VCaP (cell line): ENCODE results near the gene ZCCHC12.

Experiments used
- H3K27ac ChIP-seq: fragments of 450-650 bp; 2 replicates; pipeline ENCODE4 v1.5.1; 2017
- CTCF ChIP-seq: fragments of 450-650 bp; conservative IDR thresholded peaks from 2 replicates; pipeline ENCODE4 v1.5.1; 2017; ENCODE audit warnings: mild to moderate bottlenecking, moderate library complexity

The ZCCHC12 gene

DNA sequence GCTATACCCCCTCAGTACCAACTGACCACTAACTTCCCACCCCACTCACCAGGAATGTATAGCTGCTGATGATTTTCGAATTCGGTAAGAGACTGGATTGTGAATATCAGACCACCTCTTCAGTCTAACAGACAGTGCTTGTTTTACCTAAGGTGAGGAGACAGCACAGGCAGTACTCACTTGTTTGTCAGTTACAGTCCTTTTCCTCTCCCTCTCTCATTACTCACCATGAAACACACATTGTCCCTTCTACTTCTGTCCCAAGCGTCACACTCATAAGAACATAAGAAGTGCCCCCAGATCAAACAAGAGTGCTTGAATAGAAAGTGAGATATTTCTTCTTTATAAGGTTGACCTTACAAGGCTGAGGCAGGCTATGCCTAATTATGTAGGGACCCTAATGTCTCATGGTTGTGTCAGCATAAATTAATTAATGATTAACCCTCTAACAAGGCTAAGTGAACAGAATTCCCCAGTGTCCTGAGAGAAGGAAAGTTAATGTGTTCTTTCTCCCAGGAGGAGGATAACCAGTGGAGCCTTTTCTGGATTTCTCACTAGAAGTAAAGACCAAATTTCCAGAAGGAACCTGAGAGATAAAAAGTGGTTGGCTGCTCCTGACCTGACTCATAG is 32.2 kb downstream of the ZCCHC12 start:
- TF ChIP-seq CTCF, result no peak
- H3K27ac ChIP-seq, result no peak overlapping the region

- no peak for TF ChIP-seq CTCF
- no peak overlapping the region for H3K27ac ChIP-seq
These were observed 33.4 kb downstream of the ZCCHC12 start for GRCh38 chrX:118857006-118857405.

- no peak overlapping the region for H3K27ac ChIP-seq
- TF ChIP-seq CTCF, result no peak
These were observed 37.7 kb downstream of the ZCCHC12 start for GRCh38 chrX:118861338-118861737.

DNA sequence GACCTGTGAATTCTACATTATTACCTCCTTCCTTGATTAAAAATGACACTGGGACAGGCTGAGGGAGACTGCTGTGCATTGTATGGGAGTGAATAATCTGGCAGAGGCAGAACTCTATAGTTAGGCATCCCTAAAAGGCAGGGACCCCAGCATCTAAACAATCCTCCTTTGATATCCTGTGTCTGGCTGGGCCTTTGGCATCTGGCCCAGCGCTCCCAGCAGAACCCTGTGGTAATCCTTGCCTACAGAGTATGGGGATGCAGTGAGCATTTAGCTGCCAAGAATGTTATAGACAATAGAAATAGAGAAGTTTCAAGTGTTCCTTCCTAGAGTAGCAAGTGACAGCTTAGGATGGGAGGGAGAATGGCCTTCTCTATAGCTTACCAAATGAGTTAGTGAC is 38.5 kb downstream of the ZCCHC12 start:
- H3K27ac ChIP-seq, result no peak overlapping the region
- no peak for TF ChIP-seq CTCF

DNA sequence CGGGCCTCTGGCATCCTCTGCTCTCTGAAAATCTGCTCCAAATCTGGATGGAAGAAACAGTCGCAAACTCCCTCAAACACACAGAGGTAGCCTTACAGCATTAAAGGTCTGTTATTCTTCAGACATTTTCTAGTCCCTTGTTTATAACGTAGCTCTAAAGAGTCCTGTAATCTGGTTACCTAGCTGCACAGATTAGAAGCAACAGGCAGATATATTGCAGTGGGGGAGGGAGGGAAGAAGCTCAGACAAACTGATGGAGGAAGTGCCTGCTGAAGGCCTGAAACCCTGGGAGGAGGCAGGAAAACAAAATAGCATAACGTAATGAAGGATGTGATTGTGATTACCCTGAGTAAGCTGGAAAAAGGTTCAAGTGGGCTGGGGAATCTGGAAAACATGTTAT is 39.4 kb downstream of the ZCCHC12 start:
- H3K27ac ChIP-seq, result no peak overlapping the region
- TF ChIP-seq CTCF, result no peak

GRCh38 chrX:118864063-118864635 is 40.5 kb downstream of the ZCCHC12 start:
- TF ChIP-seq CTCF, result no peak
- H3K27ac ChIP-seq, result no peak overlapping the region

GRCh38 chrX:118865231-118865630 is 41.6 kb downstream of the ZCCHC12 start:
- no peak for TF ChIP-seq CTCF
- H3K27ac ChIP-seq, result no peak overlapping the region
